Measurements from ENCODE around the gene SLC38A9. TPM values are rescaled to one million over a fixed set of nuclear protein-coding genes. Genes with fewer than 3 reads are reported as not detected.

Gene SLC38A9
- total RNA-seq, 2 donors from 2014 or later, result 4.8 to 9.1 TPM

- peaks cover 0 to 39% of the 10 kb centered on the region in 2 donors for H3K4me1 ChIP-seq
- no peak for TF ChIP-seq CTCF (IDR thresholded peaks at IDR 0.05)
- no peak for DNase-seq (ENCODE audit: low spot score)
Observed at GRCh38 chr5:55634209-55634805, 77.8 kb downstream of the SLC38A9 start.

GRCh38 chr5:55633574-55634208 lies 78.4 kb downstream of the SLC38A9 start:
- Histone ChIP-seq H3K4me1 (peaks cover 0 to 39% of the 10 kb centered on the region in 2 donors), H3K36me3 (no peaks in the 10 kb centered on the region), H3K27me3 (no peaks in the 10 kb centered on the region), H3K27ac (peak overlapping the region; percentile 75 to 88), H3K9me3 (no peaks in the 10 kb centered on the region), H3K4me3 (peak overlapping the region in 1 of 2 donors; percentile 6)
- no peak for TF ChIP-seq CTCF (IDR thresholded peaks at IDR 0.05)
- DNase-seq (ENCODE audit: low spot score), result peak; percentile 69

More at GRCh38 chr5:55634209-55634805, 77.8 kb downstream of the SLC38A9 start:
- peak overlapping the region in 1 of 2 donors; percentile 6 for H3K4me3 ChIP-seq
- peak overlapping the region; percentile 75 to 88 for H3K27ac ChIP-seq
- H3K27me3 ChIP-seq, result no peaks in the 10 kb centered on the region
- no peaks in the 10 kb centered on the region for H3K36me3 ChIP-seq
- H3K9me3 ChIP-seq, result no peaks in the 10 kb centered on the region

GRCh38 chr5:55629815-55630214 lies 82.3 kb downstream of the SLC38A9 start:
- no peaks in the 10 kb centered on the region for H3K36me3 ChIP-seq
- no peaks in the 10 kb centered on the region for H3K27me3 ChIP-seq
- peaks cover 0 to 31% of the 10 kb centered on the region in 2 donors for H3K4me1 ChIP-seq
- no peak for DNase-seq (ENCODE audit: low spot score)
- TF ChIP-seq CTCF (IDR thresholded peaks at IDR 0.05), result no peak
- H3K9me3 ChIP-seq, result no peaks in the 10 kb centered on the region
- H3K4me3 ChIP-seq, result no peak overlapping the region
- H3K27ac ChIP-seq, result no peak overlapping the region

GRCh38 chr5:55626790-55627189 lies 85.3 kb downstream of the SLC38A9 start:
- H3K36me3 ChIP-seq, result no peaks in the 10 kb centered on the region
- no peaks in the 10 kb centered on the region for H3K9me3 ChIP-seq
- no peak for TF ChIP-seq CTCF (IDR thresholded peaks at IDR 0.05)
- H3K4me3 ChIP-seq, result no peak overlapping the region
- peaks cover 0 to 24% of the 10 kb centered on the region in 2 donors for H3K4me1 ChIP-seq
- DNase-seq (ENCODE audit: low spot score), result no peak
- H3K27me3 ChIP-seq, result no peaks in the 10 kb centered on the region
- H3K27ac ChIP-seq, result no peak overlapping the region

- DNase-seq (ENCODE audit: low spot score), result no peak
- Histone ChIP-seq H3K36me3 (no peaks in the 10 kb centered on the region), H3K4me1 (peaks cover 0 to 25% of the 10 kb centered on the region in 2 donors), H3K9me3 (no peaks in the 10 kb centered on the region), H3K27me3 (no peaks in the 10 kb centered on the region), H3K27ac (peak overlapping the region in 1 of 2 donors; percentile 1), H3K4me3 (no peak overlapping the region)
- TF ChIP-seq CTCF (IDR thresholded peaks at IDR 0.05), result no peak
Observed at GRCh38 chr5:55625913-55626312, 86.2 kb downstream of the SLC38A9 start.

Measured in right atrium auricular region (tissue), 2 donors.